HG03159 (cell line): Measurements from ENCODE around the gene MLLT1.

ENCODE experiments used
- ATAC-seq: cut with Tn5 transposase; IDR thresholded peaks from one replicate; pipeline ENCODE4 v1.9.1; 2021; ENCODE audit warnings: mild to moderate bottlenecking, moderate library complexity; ENCODE audit not compliant: unreplicated experiment

Gene MLLT1

GRCh38 chr19:6212403-6213265 lies 67.1 kb downstream of the MLLT1 start:
- no peak for ATAC-seq

- no peak for ATAC-seq
Observed at GRCh38 chr19:6211632-6212402, 68.0 kb downstream of the MLLT1 start.

GRCh38 chr19:6210721-6211600 lies 68.8 kb downstream of the MLLT1 start:
- no peak for ATAC-seq

- no peak for ATAC-seq
Observed at GRCh38 chr19:6210091-6210490, 69.7 kb downstream of the MLLT1 start.

GRCh38 chr19:6209680-6210079 lies 70.1 kb downstream of the MLLT1 start:
- ATAC-seq, result no peak

- ATAC-seq, result no peak
Observed at GRCh38 chr19:6209233-6209632, 70.5 kb downstream of the MLLT1 start.

GRCh38 chr19:6204866-6205723 lies 74.7 kb downstream of the MLLT1 start:
- no peak for ATAC-seq

GRCh38 chr19:6204212-6204611 lies 75.6 kb downstream of the MLLT1 start:
- no peak for ATAC-seq

- ATAC-seq, result peak; percentile 73
Observed at GRCh38 chr19:6199240-6199994, 80.4 kb downstream of the MLLT1 start.

- ATAC-seq, result no peak
Observed at GRCh38 chr19:6198896-6199239, 80.9 kb downstream of the MLLT1 start.

GRCh38 chr19:6196361-6196760 lies 83.4 kb downstream of the MLLT1 start:
- ATAC-seq, result no peak

- no peak for ATAC-seq
Observed at GRCh38 chr19:6188811-6189210, 91.0 kb downstream of the MLLT1 start.

GRCh38 chr19:6187374-6187773 lies 92.4 kb downstream of the MLLT1 start:
- ATAC-seq, result no peak

- ATAC-seq, result no peak
Observed at GRCh38 chr19:6185835-6186834, 93.6 kb downstream of the MLLT1 start.

- ATAC-seq, result no peak
Observed at GRCh38 chr19:6185093-6185834, 94.5 kb downstream of the MLLT1 start.

- ATAC-seq, result no peak
Observed at GRCh38 chr19:6181119-6181518, 98.7 kb downstream of the MLLT1 start.

GRCh38 chr19:6173190-6173589 lies 106.6 kb downstream of the MLLT1 start:
- ATAC-seq, result no peak
